A549 treated with Mapracorat at 1 μM for 4 hours (cell line): ENCODE measurements around the gene UNC45B. TPM values are rescaled to one million over a fixed set of nuclear protein-coding genes. Genes with fewer than 3 reads are reported as not detected.

Experiments used
- total RNA-seq: library from RNA; stranded (reverse); fragments of 200-300 nt; extraction: Qiagen RNA extraction; gene quantifications from 5 replicates; pipeline ENCODE4 v1.2.3, GENCODE V29; 2022

Gene UNC45B, protein sequence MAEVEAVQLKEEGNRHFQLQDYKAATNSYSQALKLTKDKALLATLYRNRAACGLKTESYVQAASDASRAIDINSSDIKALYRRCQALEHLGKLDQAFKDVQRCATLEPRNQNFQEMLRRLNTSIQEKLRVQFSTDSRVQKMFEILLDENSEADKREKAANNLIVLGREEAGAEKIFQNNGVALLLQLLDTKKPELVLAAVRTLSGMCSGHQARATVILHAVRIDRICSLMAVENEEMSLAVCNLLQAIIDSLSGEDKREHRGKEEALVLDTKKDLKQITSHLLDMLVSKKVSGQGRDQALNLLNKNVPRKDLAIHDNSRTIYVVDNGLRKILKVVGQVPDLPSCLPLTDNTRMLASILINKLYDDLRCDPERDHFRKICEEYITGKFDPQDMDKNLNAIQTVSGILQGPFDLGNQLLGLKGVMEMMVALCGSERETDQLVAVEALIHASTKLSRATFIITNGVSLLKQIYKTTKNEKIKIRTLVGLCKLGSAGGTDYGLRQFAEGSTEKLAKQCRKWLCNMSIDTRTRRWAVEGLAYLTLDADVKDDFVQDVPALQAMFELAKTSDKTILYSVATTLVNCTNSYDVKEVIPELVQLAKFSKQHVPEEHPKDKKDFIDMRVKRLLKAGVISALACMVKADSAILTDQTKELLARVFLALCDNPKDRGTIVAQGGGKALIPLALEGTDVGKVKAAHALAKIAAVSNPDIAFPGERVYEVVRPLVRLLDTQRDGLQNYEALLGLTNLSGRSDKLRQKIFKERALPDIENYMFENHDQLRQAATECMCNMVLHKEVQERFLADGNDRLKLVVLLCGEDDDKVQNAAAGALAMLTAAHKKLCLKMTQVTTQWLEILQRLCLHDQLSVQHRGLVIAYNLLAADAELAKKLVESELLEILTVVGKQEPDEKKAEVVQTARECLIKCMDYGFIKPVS
- total RNA-seq = not detected in 5 replicates

DNA sequence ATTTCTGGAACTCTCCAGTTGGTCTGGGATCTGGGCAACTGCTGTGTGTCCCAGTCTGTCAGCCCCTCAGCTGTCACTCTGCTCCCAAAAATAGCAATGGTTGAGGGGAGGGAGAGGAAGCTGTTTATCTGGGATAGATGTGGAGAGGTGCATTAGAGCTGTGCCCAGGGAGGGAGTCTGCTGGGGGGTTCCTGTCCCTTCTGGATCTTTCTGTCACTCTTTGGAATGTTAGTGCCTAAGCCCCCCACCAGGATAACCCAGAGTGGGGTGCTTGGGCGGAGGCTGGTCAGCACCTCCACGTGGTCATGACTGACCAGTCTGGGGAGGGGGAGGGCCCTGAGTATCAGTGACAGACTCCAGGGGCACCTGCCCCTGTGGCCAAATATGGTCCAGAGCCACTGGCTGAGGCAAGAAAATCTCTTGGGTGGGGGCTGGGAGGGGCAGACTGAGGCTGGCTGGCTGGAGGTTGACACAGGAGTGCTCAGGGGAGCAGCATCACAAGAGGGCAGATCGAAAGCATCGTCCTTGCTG, at the start of gene UNC45B:
TSS of gene UNC45B (plus strand) at position 443 of the 531 bp plus-strand sequence. CDS start 447 bp downstream, outside the sequence.

DNA sequence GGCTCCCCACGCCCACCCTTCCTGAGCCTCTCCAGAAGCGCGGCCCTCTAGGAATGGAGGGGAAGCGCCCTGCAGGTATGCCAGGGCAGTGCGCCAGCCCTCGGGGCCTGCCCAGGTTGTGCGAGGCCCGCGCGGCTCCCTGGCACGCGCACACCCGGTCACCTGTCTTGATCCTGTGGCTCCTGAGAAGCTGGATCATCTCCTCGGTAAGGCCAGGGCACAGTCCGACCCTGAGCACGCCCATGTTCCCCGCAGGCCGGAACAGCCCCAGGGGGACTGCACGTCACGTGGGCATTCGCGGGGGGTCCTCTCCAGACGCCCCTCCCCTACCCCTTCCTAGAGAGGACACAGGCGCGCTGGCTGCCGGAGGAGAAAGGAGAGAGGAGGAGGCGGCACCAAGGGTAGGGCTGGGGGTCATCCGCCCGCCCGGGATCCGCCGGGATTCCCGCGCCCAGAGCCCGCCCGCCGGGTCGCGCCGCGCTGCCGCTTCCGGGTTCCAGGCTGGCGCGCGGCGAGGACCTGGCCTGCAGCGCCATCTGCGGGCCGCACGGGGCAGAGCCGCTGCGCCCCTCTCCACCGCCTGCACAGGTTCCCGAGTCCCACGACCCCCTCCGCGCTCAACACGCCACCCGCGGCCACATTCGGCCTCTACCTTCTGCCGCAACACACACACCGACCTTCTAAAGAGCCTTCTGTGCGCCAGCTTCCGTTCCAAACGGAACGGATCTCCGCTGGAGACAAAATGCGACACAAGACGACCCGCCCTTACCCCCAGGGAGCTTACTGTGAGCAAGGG, 28.0 kb upstream of the UNC45B start, which contains the start of gene RAD51D:
TSS of gene RAD51D (minus strand) at position 491 of the 796 bp plus-strand sequence. CDS start at position 244, 247 bp downstream.

DNA sequence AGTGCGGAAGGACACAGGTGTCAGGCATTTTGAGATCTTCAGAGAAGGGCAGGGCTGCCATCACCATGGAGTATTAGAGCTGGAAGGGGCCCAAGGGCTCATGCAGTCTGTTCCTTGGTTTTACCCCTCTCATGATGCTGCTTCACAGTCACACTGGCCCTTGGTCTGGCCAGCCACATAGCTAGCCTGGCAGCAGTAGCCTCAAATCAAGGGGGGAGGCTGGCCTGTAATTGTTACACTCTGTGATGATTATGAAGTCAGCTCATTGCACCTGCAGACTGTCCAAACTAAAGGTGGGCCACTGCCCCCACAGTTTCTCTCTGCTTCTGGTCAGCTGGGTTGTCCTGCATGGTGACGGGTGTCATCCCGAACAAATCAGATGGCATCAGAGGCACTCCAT, 26.3 kb upstream of the UNC45B start, which contains the start of gene FNDC8:
TSS of gene FNDC8 (plus strand) at position 301 of the 400 bp plus-strand sequence. CDS start at position 380, 79 bp downstream.

DNA sequence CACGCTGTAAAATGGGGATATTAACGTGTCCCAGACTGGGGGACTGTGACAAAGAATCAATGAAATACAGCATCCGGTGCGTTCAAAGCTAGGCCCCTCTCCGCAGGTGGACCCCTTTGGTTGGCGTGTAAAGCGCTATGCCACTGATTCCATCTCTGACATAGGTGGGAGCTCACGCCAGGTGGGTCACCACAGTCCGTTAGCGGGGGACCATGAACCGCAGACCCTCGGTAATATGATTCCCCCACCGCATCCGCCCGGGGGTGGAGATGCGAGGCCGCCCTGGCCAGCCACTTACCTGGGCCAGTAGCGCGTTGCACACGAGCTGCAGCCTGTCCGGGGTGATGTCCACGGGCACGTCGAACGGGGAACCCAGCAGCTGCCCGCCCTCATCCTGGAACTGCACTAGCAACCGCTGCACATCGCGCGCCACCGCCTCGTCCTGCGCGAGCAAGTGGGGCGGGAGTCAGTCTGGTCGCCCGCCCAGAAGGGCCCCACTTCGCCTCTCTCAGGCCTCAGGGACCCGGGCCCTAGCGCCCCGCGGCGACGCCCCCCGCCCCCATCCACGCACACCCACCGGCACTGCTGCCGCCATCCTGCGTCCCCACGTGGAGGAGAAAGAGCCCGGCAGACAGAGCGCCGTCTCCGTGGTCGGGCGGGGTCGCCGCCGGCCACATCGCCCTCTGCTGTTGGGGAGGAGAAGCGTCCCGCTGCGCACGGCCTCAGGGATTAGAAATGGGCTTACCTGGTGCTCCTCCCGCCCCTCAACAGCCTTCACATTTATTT, 5.7 kb upstream of the UNC45B start, which contains the start of gene NLE1:
TSS of gene NLE1 (minus strand) at position 623 of the 786 bp plus-strand sequence. CDS start at position 595, 28 bp downstream.

DNA sequence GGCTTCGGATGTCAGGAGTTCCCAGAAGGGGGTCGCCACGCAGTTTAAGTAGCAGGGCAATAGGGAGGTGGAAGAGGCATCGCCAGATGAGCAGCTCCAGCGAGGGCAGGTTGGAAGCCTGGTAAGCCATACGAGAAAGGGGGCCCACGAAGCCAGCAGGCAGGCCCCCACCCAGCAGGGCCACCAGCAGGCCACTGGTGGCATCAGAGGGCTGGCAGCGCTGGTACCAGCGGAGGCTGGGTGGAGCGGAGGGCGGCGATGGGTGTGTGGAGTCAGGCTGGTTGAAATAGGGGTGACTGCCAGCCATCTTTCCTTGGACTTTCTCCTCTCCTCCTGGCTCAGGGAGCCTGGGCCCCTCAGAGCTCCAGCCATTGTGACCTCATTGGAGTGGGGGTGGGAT, 46.4 kb downstream of the UNC45B start, which contains the start of gene SLC35G3:
TSS of gene SLC35G3 (minus strand) at position 393 of the 400 bp plus-strand sequence. CDS start at position 307, 86 bp downstream.

Other genes with a start within 250 kb of the UNC45B start
- 1.4 to 2.0 TPM (median 1.6 TPM) in 5 replicates for gene CCT6B, start 186.4 kb upstream of the UNC45B start, total RNA-seq
- gene ZNF830, start 186.3 kb upstream of the UNC45B start, total RNA-seq = 13.7 to 17.2 TPM (median 14.8 TPM) in 5 replicates
- gene LIG3, start 167.3 kb upstream of the UNC45B start, total RNA-seq = 14.5 to 19.0 TPM (median 17.4 TPM) in 5 replicates
- gene RFFL, start 84.1 kb upstream of the UNC45B start, total RNA-seq = 43.9 to 64.1 TPM (median 49.4 TPM) in 5 replicates
- gene RAD51D, start 28.0 kb upstream of the UNC45B start, total RNA-seq = 20.6 to 32.1 TPM (median 29.1 TPM) in 5 replicates
- gene FNDC8, start 26.2 kb upstream of the UNC45B start, total RNA-seq = 0.10 to 0.28 TPM (median 0.10 TPM) in 3 of 5 replicates, not detected in the others
- 28.1 to 37.8 TPM (median 35.5 TPM) in 5 replicates for gene NLE1, start 5.5 kb upstream of the UNC45B start, total RNA-seq
- gene SLC35G3, start 46.6 kb downstream of the UNC45B start, total RNA-seq = not detected in 5 replicates
- 2.1 to 4.0 TPM (median 3.0 TPM) in 5 replicates for gene SLFN5, start 95.3 kb downstream of the UNC45B start, total RNA-seq
- gene SLFN11, start 225.8 kb downstream of the UNC45B start, total RNA-seq = 3.3 to 7.0 TPM (median 6.5 TPM) in 5 replicates